Omental fat pad (tissue), 4 donors: ENCODE results near the gene TSPAN1. TPM values are rescaled to one million over a fixed set of nuclear protein-coding genes. Genes with fewer than 3 reads are reported as not detected.
"Not testable (repeated sequence)": the region's sequence is repeated elsewhere in the genome, so short reads cannot be mapped to it uniquely, and the experiment has no call there.

Source experiments
- ATAC-seq: fragments of 150-250 bp; one replicate; pipeline ENCODE4 v1.9.1; 2016; ENCODE audit warnings: mild to moderate bottlenecking, moderate library complexity; ENCODE audit not compliant: low FRiP score
- DNase-seq: peaks from one replicate; pipeline ENCODE4 v3.0.0-alpha.2; 2019; ENCODE audit warnings: low spot score
- total RNA-seq, 4 donors: library from RNA; depleted of rRNA; stranded (reverse); fragments of >200 nt; gene quantifications; one replicate each; pipeline ENCODE4 v1.1.0, GENCODE V29; 2016
- TF ChIP-seq, protein P1 (sequence below), 3 donors: fragments of 450-650 bp; IDR thresholded peaks; one replicate each; pipeline ENCODE4 v1.5.1; 2016 to 2017; ENCODE audit warnings: antibody characterized with exemption in 3 of 3, mild to moderate bottlenecking in 3 of 3, moderate library complexity in 2 of 3

Gene TSPAN1
- total RNA-seq, 4 donors from 2014 or later = 0.84 to 1.2 (median 1.2) TPM; not detected in 1

DNA sequence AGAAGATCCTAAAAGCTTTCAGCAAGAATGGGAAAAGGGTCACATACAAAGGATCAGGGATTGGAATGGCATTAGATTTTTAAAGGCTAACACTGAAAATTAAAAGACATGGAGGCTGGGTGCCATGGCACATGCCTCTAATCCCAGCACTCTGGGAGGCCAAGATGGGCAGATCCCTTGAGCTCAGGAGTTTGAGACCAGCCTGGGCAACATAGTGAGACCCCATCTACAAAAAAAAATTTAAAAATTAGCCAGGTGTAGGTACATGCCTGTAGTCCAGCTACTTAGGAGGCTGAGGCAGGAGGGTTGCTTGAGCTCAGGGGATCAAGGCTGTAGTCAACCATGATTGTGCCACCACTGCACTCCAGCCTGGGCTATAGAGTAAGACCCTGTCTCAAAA lies 40.6 kb downstream of the TSPAN1 start:
- TF ChIP-seq, protein P1, sequence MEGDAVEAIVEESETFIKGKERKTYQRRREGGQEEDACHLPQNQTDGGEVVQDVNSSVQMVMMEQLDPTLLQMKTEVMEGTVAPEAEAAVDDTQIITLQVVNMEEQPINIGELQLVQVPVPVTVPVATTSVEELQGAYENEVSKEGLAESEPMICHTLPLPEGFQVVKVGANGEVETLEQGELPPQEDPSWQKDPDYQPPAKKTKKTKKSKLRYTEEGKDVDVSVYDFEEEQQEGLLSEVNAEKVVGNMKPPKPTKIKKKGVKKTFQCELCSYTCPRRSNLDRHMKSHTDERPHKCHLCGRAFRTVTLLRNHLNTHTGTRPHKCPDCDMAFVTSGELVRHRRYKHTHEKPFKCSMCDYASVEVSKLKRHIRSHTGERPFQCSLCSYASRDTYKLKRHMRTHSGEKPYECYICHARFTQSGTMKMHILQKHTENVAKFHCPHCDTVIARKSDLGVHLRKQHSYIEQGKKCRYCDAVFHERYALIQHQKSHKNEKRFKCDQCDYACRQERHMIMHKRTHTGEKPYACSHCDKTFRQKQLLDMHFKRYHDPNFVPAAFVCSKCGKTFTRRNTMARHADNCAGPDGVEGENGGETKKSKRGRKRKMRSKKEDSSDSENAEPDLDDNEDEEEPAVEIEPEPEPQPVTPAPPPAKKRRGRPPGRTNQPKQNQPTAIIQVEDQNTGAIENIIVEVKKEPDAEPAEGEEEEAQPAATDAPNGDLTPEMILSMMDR (IDR thresholded peaks at IDR 0.05) = no peak
- DNase-seq = no peak
- ATAC-seq = no peak

DNA sequence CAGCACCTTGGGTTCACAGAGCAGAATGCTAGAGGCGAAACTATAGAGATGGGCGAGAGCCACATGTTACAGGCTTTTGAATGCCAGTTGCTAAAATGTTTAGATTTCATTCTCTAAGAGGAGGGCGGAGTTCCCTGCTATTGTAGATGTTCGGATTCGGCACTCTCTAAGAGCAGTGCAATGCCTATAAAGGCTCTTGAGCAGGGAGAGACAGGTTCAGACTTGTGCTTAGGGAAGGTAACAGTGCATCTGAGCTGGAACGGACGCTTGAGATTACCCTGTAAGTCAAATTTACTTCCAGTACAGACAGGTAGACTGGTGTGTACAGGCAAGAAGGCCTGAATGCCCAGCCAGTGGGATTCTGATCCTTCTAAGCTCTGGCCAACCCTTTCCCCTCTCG lies 43.6 kb downstream of the TSPAN1 start:
- DNase-seq (no peak), ATAC-seq (no peak)
- TF ChIP-seq, protein P1 (IDR thresholded peaks at IDR 0.05) = no peak

DNA sequence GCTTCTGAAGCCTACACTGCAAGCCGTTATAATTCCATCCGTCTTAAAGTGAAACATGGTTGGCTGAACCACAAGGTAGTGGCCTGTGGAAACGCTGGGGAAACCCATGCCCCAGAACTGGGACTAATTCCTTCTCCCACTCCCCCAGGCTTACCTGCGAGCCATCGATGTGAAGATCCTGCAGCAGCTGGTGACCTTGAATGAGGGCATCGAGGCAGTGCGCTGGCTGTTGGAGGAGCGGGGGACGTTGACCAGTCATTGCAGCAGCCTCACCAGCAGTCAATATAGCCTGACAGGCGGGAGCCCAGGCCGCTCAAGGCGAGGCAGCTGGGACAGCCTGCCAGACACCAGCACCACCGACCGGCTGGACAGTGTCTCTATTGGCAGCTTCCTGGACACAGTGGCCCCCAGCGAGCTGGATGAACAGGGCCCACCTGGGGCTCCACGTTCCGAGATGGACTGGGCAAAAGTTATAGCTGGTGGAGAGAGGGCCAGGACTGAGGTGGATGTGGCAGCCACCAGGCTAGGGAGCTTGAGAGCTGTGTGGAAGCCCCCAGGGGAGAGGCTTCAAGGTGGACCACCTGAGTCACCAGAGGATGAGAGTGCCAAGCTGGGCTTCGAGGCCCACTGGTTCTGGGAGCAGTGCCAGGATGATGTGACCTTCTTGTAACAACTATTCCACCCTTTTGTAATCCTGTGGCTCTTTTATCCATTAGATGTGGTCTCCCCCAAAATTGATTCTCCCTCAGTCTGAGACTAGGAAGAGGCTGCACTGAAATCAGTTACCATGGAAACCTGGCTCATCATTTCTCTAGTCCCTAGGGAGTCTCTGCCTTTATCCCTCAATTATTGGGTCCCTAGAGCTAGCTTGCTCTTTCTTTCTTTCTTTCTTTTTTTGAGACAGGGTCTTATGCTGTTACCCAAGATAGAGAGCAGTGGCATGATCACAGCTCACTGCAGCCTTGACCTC lies 44.9 kb downstream of the TSPAN1 start:
- TF ChIP-seq, protein P1 (IDR thresholded peaks at IDR 0.05) = no peak
- ATAC-seq (no peak), DNase-seq (no peak)

DNA sequence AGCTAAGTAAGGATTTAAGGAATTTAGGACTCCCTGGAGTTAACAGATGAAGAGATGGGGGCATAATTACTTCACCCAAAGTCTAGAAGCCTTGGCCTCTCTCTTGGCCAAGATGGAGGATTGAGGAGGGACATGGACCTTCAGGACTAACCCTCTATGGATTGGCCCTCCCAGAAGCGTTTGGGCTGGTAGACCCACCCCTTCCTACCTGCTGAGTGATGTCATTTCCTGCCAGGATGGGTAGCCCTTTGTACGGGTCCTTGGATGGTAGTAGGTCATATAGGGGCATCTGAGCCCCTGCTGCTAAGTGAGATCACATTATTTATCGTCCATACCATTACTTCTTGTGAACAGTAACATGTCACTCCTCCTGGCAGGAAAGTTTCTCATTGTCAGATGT lies 45.9 kb downstream of the TSPAN1 start:
- DNase-seq (no peak), ATAC-seq (no peak)
- TF ChIP-seq, protein P1 (IDR thresholded peaks at IDR 0.05) = no peak

DNA sequence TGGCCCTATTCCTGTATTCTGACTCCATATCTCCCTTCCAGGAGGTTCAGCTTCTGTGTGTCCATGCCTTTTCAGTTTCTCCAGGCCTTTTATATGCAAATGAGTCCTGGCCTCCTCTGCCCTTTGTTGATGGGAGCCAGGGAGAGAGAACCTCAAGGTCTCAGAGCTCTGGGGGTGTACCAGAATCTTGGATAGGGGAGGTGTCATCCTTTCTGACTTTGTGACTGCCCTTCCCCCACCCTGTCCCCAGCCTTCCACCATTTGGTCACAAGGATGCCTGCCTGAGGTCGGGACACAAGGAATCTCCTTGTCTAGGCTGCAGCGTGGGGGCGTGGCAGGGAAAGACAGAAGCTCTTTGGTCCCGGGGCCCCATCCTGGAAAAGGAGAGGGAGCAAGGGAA lies 46.9 kb downstream of the TSPAN1 start:
- DNase-seq (no peak), ATAC-seq (no peak)
- TF ChIP-seq, protein P1 (IDR thresholded peaks at IDR 0.05) = no peak

DNA sequence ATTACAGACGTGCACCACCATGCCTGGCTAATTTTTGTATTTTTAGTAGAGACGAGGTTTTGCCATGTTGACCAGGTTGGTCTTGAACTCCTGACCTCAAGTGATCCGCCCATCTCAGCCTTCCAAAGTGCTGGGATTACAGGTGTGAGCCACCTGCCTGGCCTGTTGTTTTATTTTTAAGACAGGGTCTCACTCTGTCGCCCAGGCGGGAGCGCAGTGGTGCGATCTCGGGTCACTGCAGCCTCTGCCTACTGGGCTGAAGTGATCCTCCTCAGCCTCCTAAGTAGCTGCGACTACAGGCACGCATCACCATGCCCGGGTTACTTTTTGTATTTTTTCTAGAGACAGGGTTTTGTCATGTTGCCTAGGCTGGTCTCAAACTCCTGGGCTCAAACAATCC lies 48.2 kb downstream of the TSPAN1 start:
- not testable (repeated sequence) for ATAC-seq, DNase-seq

DNA sequence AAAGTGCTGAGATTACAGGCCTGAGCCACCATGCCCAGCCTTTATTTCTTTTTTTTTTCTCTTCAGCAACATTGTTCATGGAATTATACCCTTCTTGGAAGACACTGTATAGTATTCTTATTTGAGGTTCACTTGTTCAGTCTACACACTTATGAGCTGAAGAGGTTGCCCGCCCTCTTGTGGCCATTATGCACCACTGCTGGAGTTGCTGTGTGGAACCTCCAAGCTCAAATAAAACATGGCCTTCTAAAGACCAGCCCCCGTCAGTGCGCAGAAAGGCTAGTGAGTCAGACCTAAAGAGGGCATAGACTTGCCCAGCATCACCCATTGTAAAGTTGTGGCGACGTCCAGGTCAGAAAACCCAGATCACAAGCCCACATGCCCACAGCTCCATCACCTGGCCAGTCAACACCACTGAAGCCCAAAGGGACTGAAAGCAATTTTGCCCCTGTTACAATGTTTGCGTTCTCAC lies 48.6 kb downstream of the TSPAN1 start:
- ATAC-seq = peak; percentile 77
- DNase-seq = peak; percentile 32
- TF ChIP-seq, protein P1 (IDR thresholded peaks at IDR 0.05) = peak in 1 of 3 donors; percentile 60
